HCT116 (cell line): ENCODE data around the gene TMTC2. TPM values are rescaled to one million over a fixed set of nuclear protein-coding genes. Genes with fewer than 3 reads are reported as not detected.

Experiments used
- ATAC-seq: fragments of 200-7000 bp; cut with Tn5 transposase; 2 replicates; pipeline ENCODE4 v1.9.1; 2020; ENCODE audit warnings: mild to moderate bottlenecking, moderate library complexity
- BruUV-seq: library from RNA; stranded (reverse); fragments of 400-500 nt; replicated peaks from 2 replicates; lab custom pipeline; 2021; lab: Mats Ljungman, UMichigan
- CTCF ChIA-PET: fragments of 300-600 bp; sonication (Branson Sonifier 250); formaldehyde crosslinking; loops from one replicate; lab custom pipeline; 2021; ENCODE audit warnings: antibody characterized with exemption; lab: Charles Lee
- POLR2A ChIA-PET: fragments of 300-600, 350-600 bp; sonication (Branson Sonifier 250); formaldehyde crosslinking; loops from one replicate; lab custom pipeline; 2021; ENCODE audit warnings: antibody characterized with exemption; lab: Charles Lee
- RAD21 ChIA-PET, 2 experiments: fragments of 300-600 bp; sonication (Branson Sonifier 250); formaldehyde crosslinking; loops; one replicate each; lab custom pipeline; 2023; ENCODE audit warnings: low total read pairs in 2 of 2; ENCODE audit not compliant: uncharacterized antibody in 2 of 2, unreplicated experiment in 2 of 2, low non-redundant PET in 1 of 2; lab: Charles Lee
- DNase-seq: peaks from one replicate; pipeline ENCODE4 v3.0.0-alpha.2; 2010; ENCODE audit warnings: low read depth, low spot score
- H2AFZ ChIP-seq: fragments of 200-600 bp; shearing (Covaris generic), sonication (generic); 2 replicates; pipeline ENCODE4 v1.6.1; 2017; ENCODE audit warnings: low read depth, mixed run types, mixed read lengths, antibody characterized with exemption, low read length; ENCODE audit not compliant: poor library complexity, severe bottlenecking
- H3K27ac ChIP-seq: 2 replicates; pipeline ENCODE4 v1.5.1; 2012; ENCODE audit warnings: low read depth, low read length
- H3K27me3 ChIP-seq: fragments of 200-600 bp; sonication (generic); 2 replicates; pipeline ENCODE4 v1.6.1; 2016; ENCODE audit warnings: mixed run types, low read length, mixed read lengths; ENCODE audit not compliant: insufficient read depth
- H3K36me3 ChIP-seq, 2 experiments: fragments of 200-500 bp in 1 of 2; fragments of 200-600 bp in 1 of 2; sonication (Bioruptor generic) in 1 of 2; sonication (generic) in 1 of 2; 2 replicates each; pipeline versions ENCODE4 v1.5.1 to v1.6.1; 2014 to 2016; ENCODE audit warnings: low read length in 2 of 2, inconsistent platforms in 1 of 2, mixed read lengths in 1 of 2, mixed run types in 1 of 2; ENCODE audit not compliant: insufficient read depth in 2 of 2, control insufficient read depth in 1 of 2
- H3K4me1 ChIP-seq, 2 experiments: fragments of 200-600 bp in 1 of 2; sonication (generic) in 1 of 2; 2 replicates each; pipeline versions ENCODE4 v1.5.1 to v1.6.1; 2012 to 2017; ENCODE audit warnings: low read length in 2 of 2, inconsistent platforms in 1 of 2, mild to moderate bottlenecking in 1 of 2, mixed read lengths in 1 of 2, mixed run types in 1 of 2, moderate library complexity in 1 of 2; ENCODE audit not compliant: insufficient read depth in 2 of 2, control insufficient read depth in 1 of 2
- H3K4me2 ChIP-seq: fragments of 200-600 bp; sonication (generic); 2 replicates; pipeline ENCODE4 v1.6.1; 2017; ENCODE audit warnings: mixed run types, low read length, mixed read lengths
- H3K4me3 ChIP-seq, 2 experiments: fragments of 200-600 bp in 1 of 2; sonication (generic) in 1 of 2; replicated peaks in 1 of 2; 2 replicates each; pipeline ENCODE4 v1.5.1; 2011 to 2016; ENCODE audit warnings: low read length in 2 of 2, control low read depth in 1 of 2, low read depth in 1 of 2, mild to moderate bottlenecking in 1 of 2, mixed read lengths in 1 of 2, mixed run types in 1 of 2
- H3K79me2 ChIP-seq: fragments of 200-600 bp; sonication (generic); 2 replicates; pipeline ENCODE4 v1.6.1; 2017; ENCODE audit warnings: mild to moderate bottlenecking, mixed run types, low read length, moderate library complexity, mixed read lengths; ENCODE audit not compliant: insufficient read depth
- H3K9ac ChIP-seq: fragments of 200-600 bp; sonication (generic); 2 replicates; pipeline ENCODE4 v1.6.1; 2016; ENCODE audit warnings: low read length, mixed read lengths
- H3K9me2 ChIP-seq: fragments of 200-600 bp; sonication (generic), shearing (Covaris generic); 2 replicates; pipeline ENCODE4 v1.6.1; 2017; ENCODE audit warnings: mixed run types, mild to moderate bottlenecking, moderate library complexity; ENCODE audit not compliant: insufficient read depth
- H3K9me3 ChIP-seq, 2 experiments: fragments of 200-500 bp in 1 of 2; fragments of 200-600 bp in 1 of 2; sonication (Bioruptor generic) in 1 of 2; sonication (generic) in 1 of 2; 2 replicates each; pipeline ENCODE4 v1.6.1; 2014 to 2017; ENCODE audit warnings: low read length in 2 of 2, mixed read lengths in 2 of 2, inconsistent platforms in 1 of 2, low read depth in 1 of 2, mild to moderate bottlenecking in 1 of 2, mixed run types in 1 of 2, moderate library complexity in 1 of 2; ENCODE audit not compliant: control insufficient read depth in 1 of 2, insufficient read depth in 1 of 2
- H4K20me1 ChIP-seq: fragments of 200-600 bp; sonication (generic), shearing (Covaris generic); 2 replicates; pipeline ENCODE4 v1.6.1; 2017; ENCODE audit warnings: mixed run types, mild to moderate bottlenecking, moderate library complexity; ENCODE audit not compliant: insufficient read depth
- CBX3 ChIP-seq: IDR thresholded peaks from 2 replicates; pipeline ENCODE4 v1.6.1; 2012; ENCODE audit warnings: low read depth
- CEBPB ChIP-seq: IDR thresholded peaks from 2 replicates; pipeline ENCODE4 v1.6.1; 2012; ENCODE audit warnings: low read depth
- FOSL1 ChIP-seq: IDR thresholded peaks from 2 replicates; pipeline ENCODE4 v1.6.1; 2012; ENCODE audit warnings: low read depth
- MAX ChIP-seq: IDR thresholded peaks from 2 replicates; pipeline ENCODE4 v1.6.1; 2012
- SP1 ChIP-seq: IDR thresholded peaks from 2 replicates; pipeline ENCODE4 v1.6.1; 2012; ENCODE audit warnings: low read depth
- SRF ChIP-seq: IDR thresholded peaks from 2 replicates; pipeline ENCODE4 v1.6.1; 2012; ENCODE audit warnings: low read depth
- YY1 ChIP-seq: IDR thresholded peaks from 2 replicates; pipeline ENCODE4 v1.6.1; 2011; ENCODE audit warnings: low read length, low read depth, moderate library complexity, mild to moderate bottlenecking; ENCODE audit not compliant: insufficient replicate concordance; ENCODE audit errors: extremely low read depth
- intact Hi-C: fragments of 100-400 bp; cut with micrococcal nuclease; formaldehyde crosslinking; loops from 2 replicates; pipeline ENCODE4 v1.10.0; 2022
- total RNA-seq: library from RNA; stranded (reverse); gene quantifications from one replicate; pipeline ENCODE4 v1.2.1, GENCODE V29; 2021; ENCODE audit not compliant: unreplicated experiment
- TF ChIP-seq, protein P1 (sequence below): IDR thresholded peaks from 2 replicates; pipeline ENCODE4 v1.6.1; 2012; ENCODE audit warnings: low read depth

Gene TMTC2
- total RNA-seq, 1 experiment from 2014 or later: 11.5 TPM

GRCh38 chr12:82923935-82924334, 237.2 kb downstream of the TMTC2 start (continued):
- TF ChIP-seq MAX: no peak

DNA sequence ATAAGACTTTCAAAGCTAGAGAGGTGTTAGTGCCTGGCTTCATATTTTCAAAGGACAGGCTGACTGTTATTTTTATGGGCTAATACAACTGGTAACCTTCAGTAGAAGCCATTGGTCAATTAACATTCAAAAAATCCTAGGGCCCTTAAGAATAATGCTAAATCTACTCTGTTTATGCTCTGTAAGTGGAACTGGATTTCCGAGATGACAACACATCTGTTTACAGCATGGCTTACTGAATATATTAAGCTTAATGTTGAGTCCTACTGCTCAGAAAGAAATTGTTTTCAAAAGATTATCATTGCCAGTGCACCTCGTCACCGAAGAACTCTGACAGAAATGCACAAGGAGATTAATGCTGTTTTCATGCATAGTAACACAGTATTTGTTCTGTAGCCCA, 239.9 kb downstream of the TMTC2 start:
- intact Hi-C loops: no loop called here
- H3K9me2 ChIP-seq: no peaks in the 10 kb centered on the region
- H3K36me3 ChIP-seq: no peaks in the 10 kb centered on the region
- H3K9ac ChIP-seq: no peak overlapping the region
- H4K20me1 ChIP-seq: no peaks in the 10 kb centered on the region
- ChIA-PET RAD21 (no interaction called here), CTCF (no interaction called here), POLR2A (no interaction called here)
- ATAC-seq (no peak), DNase-seq (no peak)
- H3K4me3 ChIP-seq: no peak overlapping the region
- H2AFZ ChIP-seq: no peak overlapping the region
- H3K79me2 ChIP-seq: no peaks in the 10 kb centered on the region
- no peaks in the 10 kb centered on the region for H3K27me3 ChIP-seq
- no peaks in the 10 kb centered on the region for H3K9me3 ChIP-seq
- no peak overlapping the region for H3K4me2 ChIP-seq
- no peak overlapping the region for H3K27ac ChIP-seq
- H3K4me1 ChIP-seq: no peaks in the 10 kb centered on the region
- no peak for TF ChIP-seq SRF
- TF ChIP-seq FOSL1: no peak
- TF ChIP-seq SP1: no peak
- no peak for TF ChIP-seq CBX3
- no peak for TF ChIP-seq YY1
- no peak for TF ChIP-seq CEBPB
- TF ChIP-seq, protein P1, sequence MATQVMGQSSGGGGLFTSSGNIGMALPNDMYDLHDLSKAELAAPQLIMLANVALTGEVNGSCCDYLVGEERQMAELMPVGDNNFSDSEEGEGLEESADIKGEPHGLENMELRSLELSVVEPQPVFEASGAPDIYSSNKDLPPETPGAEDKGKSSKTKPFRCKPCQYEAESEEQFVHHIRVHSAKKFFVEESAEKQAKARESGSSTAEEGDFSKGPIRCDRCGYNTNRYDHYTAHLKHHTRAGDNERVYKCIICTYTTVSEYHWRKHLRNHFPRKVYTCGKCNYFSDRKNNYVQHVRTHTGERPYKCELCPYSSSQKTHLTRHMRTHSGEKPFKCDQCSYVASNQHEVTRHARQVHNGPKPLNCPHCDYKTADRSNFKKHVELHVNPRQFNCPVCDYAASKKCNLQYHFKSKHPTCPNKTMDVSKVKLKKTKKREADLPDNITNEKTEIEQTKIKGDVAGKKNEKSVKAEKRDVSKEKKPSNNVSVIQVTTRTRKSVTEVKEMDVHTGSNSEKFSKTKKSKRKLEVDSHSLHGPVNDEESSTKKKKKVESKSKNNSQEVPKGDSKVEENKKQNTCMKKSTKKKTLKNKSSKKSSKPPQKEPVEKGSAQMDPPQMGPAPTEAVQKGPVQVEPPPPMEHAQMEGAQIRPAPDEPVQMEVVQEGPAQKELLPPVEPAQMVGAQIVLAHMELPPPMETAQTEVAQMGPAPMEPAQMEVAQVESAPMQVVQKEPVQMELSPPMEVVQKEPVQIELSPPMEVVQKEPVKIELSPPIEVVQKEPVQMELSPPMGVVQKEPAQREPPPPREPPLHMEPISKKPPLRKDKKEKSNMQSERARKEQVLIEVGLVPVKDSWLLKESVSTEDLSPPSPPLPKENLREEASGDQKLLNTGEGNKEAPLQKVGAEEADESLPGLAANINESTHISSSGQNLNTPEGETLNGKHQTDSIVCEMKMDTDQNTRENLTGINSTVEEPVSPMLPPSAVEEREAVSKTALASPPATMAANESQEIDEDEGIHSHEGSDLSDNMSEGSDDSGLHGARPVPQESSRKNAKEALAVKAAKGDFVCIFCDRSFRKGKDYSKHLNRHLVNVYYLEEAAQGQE: no peak
- no TSS peak for BruUV-seq
